ENCODE results near the gene RIGI.

The RIGI gene

DNA sequence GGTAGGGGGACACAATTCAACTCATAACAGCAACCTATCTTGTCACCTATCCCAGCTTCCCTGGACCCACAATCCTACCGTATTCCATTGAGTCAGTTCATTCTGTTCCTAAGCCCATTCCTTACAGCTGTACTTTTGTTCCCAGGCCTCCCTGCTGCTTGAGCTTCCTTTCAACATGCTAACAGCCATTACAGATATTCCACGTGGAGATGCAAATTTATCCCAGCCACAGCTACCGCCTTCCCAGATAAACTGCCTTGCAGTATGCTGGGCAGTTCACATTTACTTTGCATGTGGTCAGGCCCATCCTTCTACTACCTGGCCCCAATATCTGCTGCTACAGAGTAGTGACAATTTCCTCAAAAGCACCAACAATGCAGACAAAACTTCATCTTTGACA lies 23.0 kb downstream of the RIGI start:
- Histone ChIP-seq H3K36me3 (ENCODE audit: insufficient read depth, low read length) (no peaks in the 10 kb centered on the region; the same call in 1 of the 2 replicates), H3K9ac (ENCODE audit: low read depth, low read length) (no peak overlapping the region), H3K9me3 (ENCODE audit: control insufficient read depth, insufficient read depth, low read length) (no peaks in the 10 kb centered on the region), H3K4me1 (ENCODE audit: insufficient read depth, low read length) (no peaks in the 10 kb centered on the region)

- Histone ChIP-seq H3K36me3 (ENCODE audit: insufficient read depth, low read length) (no peaks in the 10 kb centered on the region; the same call in 1 of the 2 replicates), H3K9ac (ENCODE audit: low read depth, low read length) (no peak overlapping the region), H3K9me3 (ENCODE audit: control insufficient read depth, insufficient read depth, low read length) (no peaks in the 10 kb centered on the region), H3K4me1 (ENCODE audit: insufficient read depth, low read length) (no peaks in the 10 kb centered on the region)
Observed at GRCh38 chr9:32502464-32502863, 23.5 kb downstream of the RIGI start.

GRCh38 chr9:32501868-32502267 lies 24.1 kb downstream of the RIGI start:
- Histone ChIP-seq H3K9me3 (ENCODE audit: control insufficient read depth, insufficient read depth, low read length) (no peaks in the 10 kb centered on the region), H3K4me1 (ENCODE audit: insufficient read depth, low read length) (no peaks in the 10 kb centered on the region), H3K9ac (ENCODE audit: low read depth, low read length) (no peak overlapping the region), H3K36me3 (ENCODE audit: insufficient read depth, low read length) (no peaks in the 10 kb centered on the region; the same call in 1 of the 2 replicates)

DNA sequence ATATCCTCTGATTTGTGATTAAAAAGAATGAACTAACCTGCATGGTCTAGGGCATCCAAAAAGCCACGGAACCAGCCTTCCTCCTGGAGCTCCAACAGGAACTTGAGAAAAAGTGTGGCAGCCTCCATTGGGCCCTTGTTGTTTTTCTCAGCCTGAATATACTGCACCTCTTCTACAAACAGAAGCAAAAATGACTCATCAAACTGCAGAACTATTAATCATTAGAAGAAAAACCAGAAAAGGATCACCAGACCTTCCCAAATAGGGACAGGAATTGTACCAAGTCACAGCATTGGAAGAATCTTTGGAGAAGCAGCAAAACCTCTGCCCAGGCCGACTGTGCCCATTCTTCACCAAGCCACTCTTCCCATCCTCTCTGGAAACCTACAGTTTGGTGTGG lies 25.2 kb downstream of the RIGI start:
- Histone ChIP-seq H3K9me3 (ENCODE audit: control insufficient read depth, insufficient read depth, low read length) (no peaks in the 10 kb centered on the region), H3K4me1 (ENCODE audit: insufficient read depth, low read length) (no peaks in the 10 kb centered on the region), H3K36me3 (ENCODE audit: insufficient read depth, low read length) (no peaks in the 10 kb centered on the region; the same call in 1 of the 2 replicates), H3K9ac (ENCODE audit: low read depth, low read length) (no peak overlapping the region)

- Histone ChIP-seq H3K9me3 (ENCODE audit: control insufficient read depth, insufficient read depth, low read length) (no peaks in the 10 kb centered on the region), H3K9ac (ENCODE audit: low read depth, low read length) (no peak overlapping the region), H3K36me3 (ENCODE audit: insufficient read depth, low read length) (no peaks in the 10 kb centered on the region; the same call in 1 of the 2 replicates), H3K4me1 (ENCODE audit: insufficient read depth, low read length) (no peaks in the 10 kb centered on the region)
Observed at GRCh38 chr9:32497921-32498320, 28.1 kb downstream of the RIGI start.

DNA sequence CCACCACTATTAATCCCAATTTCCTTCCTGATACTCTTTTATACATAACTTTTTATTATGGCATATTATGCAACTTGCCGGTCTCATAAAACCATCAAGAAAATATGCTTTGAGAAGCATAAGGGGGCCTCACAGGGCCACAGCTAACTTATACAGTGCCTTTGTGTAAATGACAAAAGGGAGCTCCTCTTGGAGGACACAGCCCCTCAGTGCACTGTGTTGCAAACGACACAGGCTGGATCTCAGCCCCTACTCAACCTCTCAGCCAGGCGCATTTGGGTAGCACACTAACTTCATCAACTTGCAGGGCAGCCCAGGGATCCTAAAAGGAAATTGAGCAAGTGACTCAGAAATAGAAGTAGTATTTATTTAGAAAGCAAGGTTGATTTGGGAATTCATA lies 35.4 kb downstream of the RIGI start:
- Histone ChIP-seq H3K36me3 (ENCODE audit: insufficient read depth, low read length) (no peaks in the 10 kb centered on the region; the same call in 1 of the 2 replicates), H3K4me1 (ENCODE audit: insufficient read depth, low read length) (no peaks in the 10 kb centered on the region), H3K9ac (ENCODE audit: low read depth, low read length) (no peak overlapping the region), H3K9me3 (ENCODE audit: control insufficient read depth, insufficient read depth, low read length) (no peaks in the 10 kb centered on the region)

- Histone ChIP-seq H3K4me1 (ENCODE audit: insufficient read depth, low read length) (no peaks in the 10 kb centered on the region), H3K9ac (ENCODE audit: low read depth, low read length) (no peak overlapping the region; the same call in 1 of the 2 replicates), H3K9me3 (ENCODE audit: control insufficient read depth, insufficient read depth, low read length) (no peaks in the 10 kb centered on the region), H3K36me3 (ENCODE audit: insufficient read depth, low read length) (no peaks in the 10 kb centered on the region; the same call in 1 of the 2 replicates)
Observed at GRCh38 chr9:32487981-32488380, 38.0 kb downstream of the RIGI start.

DNA sequence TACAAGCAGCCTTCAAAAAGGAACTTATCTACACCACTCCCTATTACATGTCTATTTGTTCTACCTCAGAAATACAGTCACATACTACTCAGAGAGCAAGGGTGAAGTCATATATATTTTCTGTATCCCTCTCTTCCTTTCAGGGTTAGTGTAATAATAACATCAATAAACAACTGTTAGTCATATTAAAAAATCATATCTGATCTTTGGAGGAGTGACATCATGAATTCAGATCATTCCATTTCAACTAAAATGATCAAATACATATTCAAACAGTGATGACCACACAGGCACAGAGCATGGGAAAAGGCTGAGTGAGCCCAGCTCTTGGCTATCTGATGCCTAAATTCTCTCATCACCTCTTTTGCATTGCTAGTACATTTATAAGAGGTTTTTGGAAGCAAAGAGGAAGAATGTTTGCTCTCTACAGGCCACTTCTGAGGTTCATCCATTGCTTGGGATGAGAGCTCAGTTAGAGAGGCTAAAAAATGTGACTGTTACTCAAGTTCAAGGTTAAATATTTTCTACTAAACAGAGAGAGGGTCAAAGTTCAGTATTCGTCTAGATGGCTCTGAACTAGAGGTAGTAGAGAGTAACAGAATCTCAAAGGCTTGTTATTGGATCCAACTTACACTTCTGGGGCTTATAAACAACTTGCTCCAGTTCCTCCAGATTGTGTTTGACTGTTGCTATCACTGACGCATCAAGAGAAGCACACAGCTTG lies 39.0 kb downstream of the RIGI start:
- H3K36me3 ChIP-seq (ENCODE audit: insufficient read depth, low read length): no peaks in the 10 kb centered on the region; the same call in 1 of the 2 replicates
- H3K9ac ChIP-seq (ENCODE audit: low read depth, low read length): no peak overlapping the region
- H3K4me1 ChIP-seq (ENCODE audit: insufficient read depth, low read length): no peaks in the 10 kb centered on the region
- H3K9me3 ChIP-seq (ENCODE audit: control insufficient read depth, insufficient read depth, low read length): no peaks in the 10 kb centered on the region

GRCh38 chr9:32483343-32483742 lies 42.7 kb downstream of the RIGI start:
- Histone ChIP-seq H3K36me3 (ENCODE audit: insufficient read depth, low read length) (no peaks in the 10 kb centered on the region; the same call in 1 of the 2 replicates), H3K9ac (ENCODE audit: low read depth, low read length) (no peak overlapping the region), H3K9me3 (ENCODE audit: control insufficient read depth, insufficient read depth, low read length) (no peaks in the 10 kb centered on the region), H3K4me1 (ENCODE audit: insufficient read depth, low read length) (no peaks in the 10 kb centered on the region)

Measured in ES-I3 (cell line).